K562 (cell line): ENCODE data around the gene IGF1R. TPM values are rescaled to one million over a fixed set of nuclear protein-coding genes. Genes with fewer than 3 reads are reported as not detected.

Experiments used
- ATAC-seq: fragments of 200-7000 bp; cut with Tn5 transposase; 3 replicates; pipeline ENCODE4 v1.9.1; 2020; ENCODE audit warnings: moderate library complexity
- BruUV-seq: library from RNA; stranded (reverse); fragments of 400-500 nt; replicated peaks from 2 replicates; lab custom pipeline; 2021; lab: Mats Ljungman, UMichigan
- CTCF ChIA-PET: fragments of 300-600 bp; formaldehyde crosslinking; extraction: SDS; loops from one replicate; lab custom pipeline; 2021; ENCODE audit warnings: low intra/inter-chr PET ratio; lab: Yijun Ruan, JAX
- POLR2A ChIA-PET: fragments of 300-600, 350-650 bp; sonication (Branson Sonifier 250); formaldehyde crosslinking; extraction: SDS; loops from one replicate; lab custom pipeline; 2021; ENCODE audit warnings: antibody characterized with exemption, inconsistent platforms; lab: Yijun Ruan, JAX
- DNase-seq, 4 experiments: peaks; one replicate each; pipeline versions ENCODE4 v3.0.0 to v3.0.0-alpha.2; 2011 to 2018; ENCODE audit warnings: low spot score in 3 of 4, mixed read lengths in 3 of 4; ENCODE audit errors: extremely low read depth in 1 of 4
- FAIRE-seq: peaks from 2 replicates; lab custom pipeline; 2011; peaks lifted over from hg19 to GRCh38; lab: Jason Lieb, UNC
- H2AFZ ChIP-seq: 2 replicates; pipeline ENCODE4 v1.6.0; 2011; ENCODE audit warnings: low read depth, low read length, control low read depth, inconsistent platforms
- H3K27ac ChIP-seq: fragments of 200-600 bp; 3 replicates; pipeline ENCODE4 v1.8.0; 2011; ENCODE audit warnings: low read depth, mild to moderate bottlenecking, control low read depth, inconsistent platforms, low read length, moderate library complexity, mixed read lengths; ENCODE audit errors: extremely low read depth
- H3K27me3 ChIP-seq, 2 experiments: fragments of 300-600 bp in 1 of 2; 2 replicates in 1 of 2; 3 replicates in 1 of 2; pipeline versions ENCODE4 v1.6.0 to v1.8.0; 2011; ENCODE audit warnings: inconsistent platforms in 2 of 2, low read length in 2 of 2, mild to moderate bottlenecking in 1 of 2, mixed read lengths in 1 of 2, moderate library complexity in 1 of 2; ENCODE audit not compliant: control insufficient read depth in 2 of 2, insufficient read depth in 2 of 2
- H3K36me3 ChIP-seq: fragments of 300-600 bp; 3 replicates; pipeline ENCODE4 v1.8.0; 2011; ENCODE audit warnings: mild to moderate bottlenecking, low read length, inconsistent platforms; ENCODE audit not compliant: control insufficient read depth, insufficient read depth
- H3K4me1 ChIP-seq, 2 experiments: fragments of 200-600 bp in 1 of 2; replicated peaks in 1 of 2; 2 replicates in 1 of 2; 3 replicates in 1 of 2; pipeline versions ENCODE4 v1.5.1 to v1.8.0; 2011; ENCODE audit warnings: inconsistent platforms in 2 of 2, low read length in 2 of 2, mild to moderate bottlenecking in 1 of 2, mixed read lengths in 1 of 2, moderate library complexity in 1 of 2; ENCODE audit not compliant: control insufficient read depth in 2 of 2, insufficient read depth in 2 of 2
- H3K4me2 ChIP-seq: 2 replicates; pipeline ENCODE4 v1.6.1; 2011; ENCODE audit warnings: low read length, control low read depth, inconsistent platforms, mixed read lengths; ENCODE audit not compliant: insufficient read depth
- H3K4me3 ChIP-seq: fragments of 200-600 bp; sonication (generic), shearing (Covaris generic); 2 replicates; pipeline ENCODE4 v1.5.1; 2016; ENCODE audit warnings: control low read depth, inconsistent platforms
- H3K79me2 ChIP-seq: fragments of 200-600 bp; 3 replicates; pipeline ENCODE4 v1.8.0; 2011; ENCODE audit warnings: low read length, inconsistent platforms; ENCODE audit not compliant: control insufficient read depth, insufficient read depth
- H3K9ac ChIP-seq, 2 experiments: 2 replicates each; pipeline versions ENCODE4 v1.6.0 to v1.6.1; 2011; ENCODE audit warnings: low read depth in 2 of 2, low read length in 2 of 2, control low read depth in 1 of 2, inconsistent platforms in 1 of 2, mild to moderate bottlenecking in 1 of 2, mixed read lengths in 1 of 2; ENCODE audit not compliant: insufficient read depth in 1 of 2
- H3K9me1 ChIP-seq: one replicate; pipeline ENCODE4 v1.6.0; 2011; ENCODE audit warnings: inconsistent platforms, mild to moderate bottlenecking, low read length, moderate library complexity; ENCODE audit not compliant: control insufficient read depth, insufficient read depth
- H3K9me3 ChIP-seq: replicated peaks from 2 replicates; pipeline ENCODE4 v1.5.1; 2011; ENCODE audit warnings: low read depth, low read length, inconsistent platforms; ENCODE audit not compliant: control insufficient read depth, insufficient read depth
- H4K20me1 ChIP-seq: replicated peaks from 2 replicates; pipeline ENCODE4 v1.6.1; 2011; ENCODE audit warnings: low read length, inconsistent platforms, mixed read lengths; ENCODE audit not compliant: control insufficient read depth, insufficient read depth
- ATF1 ChIP-seq, 2 experiments: fragments of 450-650 bp in 1 of 2; IDR thresholded peaks; 2 replicates each; pipeline ENCODE4 v1.6.1; 2016; ENCODE audit warnings: missing compliant biosample characterization in 1 of 2, missing genetic modification characterization in 1 of 2
- NCOA2 ChIP-seq, 2 experiments: fragments of 450-650 bp; IDR thresholded peaks; 2 replicates each; pipeline ENCODE4 v1.6.1; 2018; ENCODE audit warnings: mild to moderate bottlenecking in 2 of 2, moderate library complexity in 1 of 2; ENCODE audit not compliant: partially characterized antibody in 2 of 2
- NEUROD1 ChIP-seq: fragments of 150-350 bp; IDR thresholded peaks from 2 replicates; pipeline ENCODE4 v1.6.1; 2014; ENCODE audit warnings: borderline replicate concordance, low read length, low read depth; ENCODE audit not compliant: partially characterized antibody
- POLR2A ChIP-seq: fragments of 450-650 bp; conservative IDR thresholded peaks from 2 replicates; pipeline ENCODE4 v1.6.1; 2016
- STAT5A ChIP-seq: IDR thresholded peaks from 2 replicates; pipeline ENCODE4 v1.6.1; 2012; ENCODE audit warnings: low read length, inconsistent platforms, borderline replicate concordance
- TAL1 ChIP-seq: fragments of 450-650 bp; IDR thresholded peaks from 2 replicates; pipeline ENCODE4 v1.6.1; 2016; ENCODE audit warnings: mild to moderate bottlenecking
- ZNF239 ChIP-seq: fragments of 250-450 bp; sonication (Bioruptor Pico); IDR thresholded peaks from 2 replicates; pipeline ENCODE4 v1.4.0; 2020; ENCODE audit warnings: mild to moderate bottlenecking
- ZNF431 ChIP-seq: sonication (generic); formaldehyde crosslinking; IDR thresholded peaks from 2 replicates; pipeline ENCODE4 v1.8.0; 2022; ENCODE audit warnings: mild to moderate bottlenecking, missing genetic modification reagents
- WGBS: fragments of 100-300 bp; shearing (Covaris generic); methylation state at CpG from one replicate; pipeline ENCODE4 v1.1.6; 2016; ENCODE audit warnings: low coverage, mixed read lengths; ENCODE audit not compliant: insufficient coverage; ENCODE audit errors: missing lambda C conversion rate; 5-methylcytosine and 5-hydroxymethylcytosine counted together
- in situ Hi-C: fragments of 300-500 bp; cut with MboI; formaldehyde crosslinking; loops from 4 replicates; pipeline ENCODE4 v1.15.0; 2018; ENCODE audit warnings: inconsistent platforms, mixed read lengths
- intact Hi-C: fragments of 100-400 bp; cut with micrococcal nuclease; formaldehyde crosslinking; loops from 2 replicates; pipeline ENCODE4 v1.14.2; 2022
- polyA plus RNA-seq, 8 experiments: library from polyadenylated mRNA; depleted of rRNA in 4 of 8; stranded (reverse) in 5 of 8; unstranded in 3 of 8; fragments of >200 nt; fragmentation: Nextera tagmentation in 2 of 8; fragmentation: Illumina TruSeq in 1 of 8; extraction: Ambion mirVana in 2 of 8; extraction: Trizol in 1 of 8; gene quantifications; 2 replicates each; pipeline versions ENCODE4 v1.2.1 to v1.2.3, GENCODE V29; 2011 to 2014; ENCODE audit warnings: inconsistent platforms in 1 of 8, missing spikeins in 1 of 8
- total RNA-seq, 7 experiments: library from RNA; depleted of rRNA in 6 of 7; stranded (reverse); fragments of >200 nt in 6 of 7; fragmentation: Illumina TruSeq in 2 of 7; extraction: Trizol in 2 of 7; gene quantifications; 2 replicates each; pipeline versions ENCODE4 v1.2.1 to v1.2.3, GENCODE V29; 2011 to 2021; ENCODE audit warnings: low replicate concordance in 1 of 7
- TF ChIP-seq, protein P1 (sequence below), 2 experiments: IDR thresholded peaks; 2 replicates each; pipeline ENCODE4 v1.6.1; 2011; ENCODE audit warnings: borderline replicate concordance in 1 of 2, control low read depth in 1 of 2, low read depth in 1 of 2, low read length in 1 of 2, mild to moderate bottlenecking in 1 of 2, mixed read lengths in 1 of 2, moderate library complexity in 1 of 2; ENCODE audit not compliant: insufficient read depth in 1 of 2, insufficient read length in 1 of 2, poor library complexity in 1 of 2, severe bottlenecking in 1 of 2; ENCODE audit errors: extremely low read depth in 1 of 2

Gene IGF1R
- total and polyA plus RNA-seq, 9 of the 15 experiments (the other 6 are each of a cell fraction or from before 2014, with no cell fraction given), result 0.35 to 8.0 (median 1.6) TPM

DNA sequence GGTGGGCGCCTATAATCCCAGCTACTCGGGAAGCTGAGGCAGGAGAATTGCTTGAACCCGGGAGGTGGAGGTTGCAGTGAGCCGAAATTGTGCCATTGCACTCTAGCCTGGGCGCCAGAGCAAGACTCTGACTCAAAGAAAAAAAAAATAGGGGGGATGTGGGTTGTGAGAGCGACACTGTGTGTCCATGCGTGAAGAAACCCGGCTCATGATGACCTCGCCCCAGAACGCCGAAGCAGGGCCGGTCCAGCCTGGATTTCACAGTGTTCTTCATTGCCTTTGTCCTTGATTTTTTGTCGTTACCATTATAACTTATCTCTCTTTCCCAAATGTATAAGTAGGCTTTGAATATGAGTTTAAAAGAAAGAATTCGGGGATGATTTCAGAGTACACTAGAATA, 230.5 kb downstream of the IGF1R start:
- H3K9ac ChIP-seq, result no peak overlapping the region
- TF ChIP-seq ZNF431 (CRISPR knock-in tag) (no peak), TAL1 (no peak), ATF1 (CRISPR knock-in tag; IDR thresholded peaks at IDR 0.05) (no peak), ATF1 (tag; IDR thresholded peaks at IDR 0.05) (no peak), NEUROD1 (no peak), STAT5A (no peak), POLR2A (no peak), ZNF239 (CRISPR knock-in tag) (no peak), NCOA2 (IDR thresholded peaks at IDR 0.05; ENCODE audit: partially characterized antibody in 2 of 2) (no peak)
- TF ChIP-seq, protein P1, sequence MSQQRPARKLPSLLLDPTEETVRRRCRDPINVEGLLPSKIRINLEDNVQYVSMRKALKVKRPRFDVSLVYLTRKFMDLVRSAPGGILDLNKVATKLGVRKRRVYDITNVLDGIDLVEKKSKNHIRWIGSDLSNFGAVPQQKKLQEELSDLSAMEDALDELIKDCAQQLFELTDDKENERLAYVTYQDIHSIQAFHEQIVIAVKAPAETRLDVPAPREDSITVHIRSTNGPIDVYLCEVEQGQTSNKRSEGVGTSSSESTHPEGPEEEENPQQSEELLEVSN (IDR thresholded peaks at IDR 0.05; ENCODE audit: borderline replicate concordance in 1 of 2, extremely low read depth in 1 of 2, insufficient read depth in 1 of 2, insufficient read length in 1 of 2, low read depth in 1 of 2, low read length in 1 of 2, poor library complexity in 1 of 2, severe bottlenecking in 1 of 2), result no peak
- TF ChIP-seq, all 486 proteins: peak for 0
- no peak for FAIRE-seq
- ATAC-seq, result no peak
- WGBS, result 3% methylated on average over 10 of the region's 14 CpGs
- Histone ChIP-seq H3K4me2 (no peak overlapping the region), H3K9me1 (no peaks in the 10 kb centered on the region), H3K79me2 (no peaks in the 10 kb centered on the region), H4K20me1 (peaks cover 34% of the 10 kb centered on the region), H2AFZ (no peak overlapping the region), H3K36me3 (no peaks in the 10 kb centered on the region), H3K4me3 (no peak overlapping the region), H3K27me3 (peaks cover 11 to 29% of the 10 kb centered on the region in 2 experiments), H3K9me3 (no peaks in the 10 kb centered on the region), H3K4me1 (no peaks in the 10 kb centered on the region; a peak in 1 of 5 replicates), H3K27ac (no peak overlapping the region)
- no TSS peak for BruUV-seq
- in situ Hi-C loops (no loop called here), intact Hi-C loops (no loop called here)
- ChIA-PET CTCF (no interaction called here), POLR2A (no interaction called here)
- no peak for DNase-seq
